Endothelial cell of umbilical vein (primary cell): ENCODE results near the gene PIP5K1A.

ENCODE experiments used
- POLR2A ChIP-seq: IDR thresholded peaks from 2 replicates; pipeline ENCODE4 v1.6.1; 2012; ENCODE audit warnings: low read depth, mild to moderate bottlenecking, control low read depth, low read length
- TF ChIP-seq, protein P1 (sequence below), 2 donors: IDR thresholded peaks; 1 replicate in 1 of 2; 2 replicates in 1 of 2; pipeline ENCODE4 v1.5.1; 2011; ENCODE audit warnings: low read length in 2 of 2, mild to moderate bottlenecking in 2 of 2, moderate library complexity in 2 of 2, control low read depth in 1 of 2, inconsistent platforms in 1 of 2, low read depth in 1 of 2; ENCODE audit not compliant: insufficient read depth in 1 of 2; ENCODE audit errors: extremely low read depth in 1 of 2

GRCh38 chr1:151284013-151284577 is 85.7 kb downstream of the PIP5K1A start:
- TF ChIP-seq, protein P1, sequence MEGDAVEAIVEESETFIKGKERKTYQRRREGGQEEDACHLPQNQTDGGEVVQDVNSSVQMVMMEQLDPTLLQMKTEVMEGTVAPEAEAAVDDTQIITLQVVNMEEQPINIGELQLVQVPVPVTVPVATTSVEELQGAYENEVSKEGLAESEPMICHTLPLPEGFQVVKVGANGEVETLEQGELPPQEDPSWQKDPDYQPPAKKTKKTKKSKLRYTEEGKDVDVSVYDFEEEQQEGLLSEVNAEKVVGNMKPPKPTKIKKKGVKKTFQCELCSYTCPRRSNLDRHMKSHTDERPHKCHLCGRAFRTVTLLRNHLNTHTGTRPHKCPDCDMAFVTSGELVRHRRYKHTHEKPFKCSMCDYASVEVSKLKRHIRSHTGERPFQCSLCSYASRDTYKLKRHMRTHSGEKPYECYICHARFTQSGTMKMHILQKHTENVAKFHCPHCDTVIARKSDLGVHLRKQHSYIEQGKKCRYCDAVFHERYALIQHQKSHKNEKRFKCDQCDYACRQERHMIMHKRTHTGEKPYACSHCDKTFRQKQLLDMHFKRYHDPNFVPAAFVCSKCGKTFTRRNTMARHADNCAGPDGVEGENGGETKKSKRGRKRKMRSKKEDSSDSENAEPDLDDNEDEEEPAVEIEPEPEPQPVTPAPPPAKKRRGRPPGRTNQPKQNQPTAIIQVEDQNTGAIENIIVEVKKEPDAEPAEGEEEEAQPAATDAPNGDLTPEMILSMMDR (IDR thresholded peaks at IDR 0.05; ENCODE audit: extremely low read depth in 1 of 2, insufficient read depth in 1 of 2, low read depth in 1 of 2, low read length in 2 of 2) = no peak
- TF ChIP-seq POLR2A = no peak
